K562 (cell line): Measurements from ENCODE around the gene CREG2. TPM values are rescaled to one million over a fixed set of nuclear protein-coding genes. Genes with fewer than 3 reads are reported as not detected.
A peak's percentile ranks its signal among the peaks of the same experiment; 100 is the strongest.

Experiments
- ATAC-seq: fragments of 200-7000 bp; cut with Tn5 transposase; 3 replicates; pipeline ENCODE4 v1.9.1; 2020; ENCODE audit warnings: moderate library complexity
- BruUV-seq: library from RNA; stranded (reverse); fragments of 400-500 nt; replicated peaks from 2 replicates; lab custom pipeline; 2021; lab: Mats Ljungman, UMichigan
- CTCF ChIA-PET: fragments of 300-600 bp; formaldehyde crosslinking; extraction: SDS; loops from one replicate; lab custom pipeline; 2021; ENCODE audit warnings: low intra/inter-chr PET ratio; lab: Yijun Ruan, JAX
- POLR2A ChIA-PET: fragments of 300-600, 350-650 bp; sonication (Branson Sonifier 250); formaldehyde crosslinking; extraction: SDS; loops from one replicate; lab custom pipeline; 2021; ENCODE audit warnings: antibody characterized with exemption, inconsistent platforms; lab: Yijun Ruan, JAX
- DNase-seq, 4 experiments: peaks; one replicate each; pipeline versions ENCODE4 v3.0.0 to v3.0.0-alpha.2; 2011 to 2018; ENCODE audit warnings: low spot score in 3 of 4, mixed read lengths in 3 of 4; ENCODE audit errors: extremely low read depth in 1 of 4
- FAIRE-seq: peaks from 2 replicates; lab custom pipeline; 2011; peaks lifted over from hg19 to GRCh38; lab: Jason Lieb, UNC
- H2AFZ ChIP-seq: 2 replicates; pipeline ENCODE4 v1.6.0; 2011; ENCODE audit warnings: low read depth, low read length, control low read depth, inconsistent platforms
- H3K27ac ChIP-seq: fragments of 200-600 bp; 3 replicates; pipeline ENCODE4 v1.8.0; 2011; ENCODE audit warnings: low read depth, mild to moderate bottlenecking, control low read depth, inconsistent platforms, low read length, moderate library complexity, mixed read lengths; ENCODE audit errors: extremely low read depth
- H3K27me3 ChIP-seq, 2 experiments: fragments of 300-600 bp in 1 of 2; 2 replicates in 1 of 2; 3 replicates in 1 of 2; pipeline versions ENCODE4 v1.6.0 to v1.8.0; 2011; ENCODE audit warnings: inconsistent platforms in 2 of 2, low read length in 2 of 2, mild to moderate bottlenecking in 1 of 2, mixed read lengths in 1 of 2, moderate library complexity in 1 of 2; ENCODE audit not compliant: control insufficient read depth in 2 of 2, insufficient read depth in 2 of 2
- H3K36me3 ChIP-seq: fragments of 300-600 bp; 3 replicates; pipeline ENCODE4 v1.8.0; 2011; ENCODE audit warnings: mild to moderate bottlenecking, low read length, inconsistent platforms; ENCODE audit not compliant: control insufficient read depth, insufficient read depth
- H3K4me1 ChIP-seq, 2 experiments: fragments of 200-600 bp in 1 of 2; replicated peaks in 1 of 2; 2 replicates in 1 of 2; 3 replicates in 1 of 2; pipeline versions ENCODE4 v1.5.1 to v1.8.0; 2011; ENCODE audit warnings: inconsistent platforms in 2 of 2, low read length in 2 of 2, mild to moderate bottlenecking in 1 of 2, mixed read lengths in 1 of 2, moderate library complexity in 1 of 2; ENCODE audit not compliant: control insufficient read depth in 2 of 2, insufficient read depth in 2 of 2
- H3K4me2 ChIP-seq: 2 replicates; pipeline ENCODE4 v1.6.1; 2011; ENCODE audit warnings: low read length, control low read depth, inconsistent platforms, mixed read lengths; ENCODE audit not compliant: insufficient read depth
- H3K4me3 ChIP-seq: fragments of 200-600 bp; sonication (generic), shearing (Covaris generic); 2 replicates; pipeline ENCODE4 v1.5.1; 2016; ENCODE audit warnings: control low read depth, inconsistent platforms
- H3K79me2 ChIP-seq: fragments of 200-600 bp; 3 replicates; pipeline ENCODE4 v1.8.0; 2011; ENCODE audit warnings: low read length, inconsistent platforms; ENCODE audit not compliant: control insufficient read depth, insufficient read depth
- H3K9ac ChIP-seq, 2 experiments: 2 replicates each; pipeline versions ENCODE4 v1.6.0 to v1.6.1; 2011; ENCODE audit warnings: low read depth in 2 of 2, low read length in 2 of 2, control low read depth in 1 of 2, inconsistent platforms in 1 of 2, mild to moderate bottlenecking in 1 of 2, mixed read lengths in 1 of 2; ENCODE audit not compliant: insufficient read depth in 1 of 2
- H3K9me1 ChIP-seq: one replicate; pipeline ENCODE4 v1.6.0; 2011; ENCODE audit warnings: inconsistent platforms, mild to moderate bottlenecking, low read length, moderate library complexity; ENCODE audit not compliant: control insufficient read depth, insufficient read depth
- H3K9me3 ChIP-seq: replicated peaks from 2 replicates; pipeline ENCODE4 v1.5.1; 2011; ENCODE audit warnings: low read depth, low read length, inconsistent platforms; ENCODE audit not compliant: control insufficient read depth, insufficient read depth
- H4K20me1 ChIP-seq: replicated peaks from 2 replicates; pipeline ENCODE4 v1.6.1; 2011; ENCODE audit warnings: low read length, inconsistent platforms, mixed read lengths; ENCODE audit not compliant: control insufficient read depth, insufficient read depth
- RAD21 ChIP-seq, 2 experiments: fragments of 250-450 bp in 1 of 2; fragments of 450-650 bp in 1 of 2; sonication (Bioruptor Pico) in 1 of 2; formaldehyde crosslinking in 1 of 2; IDR thresholded peaks in 1 of 2; conservative IDR thresholded peaks in 1 of 2; 2 replicates each; pipeline versions ENCODE4 v1.4.0 to v1.8.0; 2020 to 2022; ENCODE audit warnings: mild to moderate bottlenecking in 2 of 2, moderate library complexity in 1 of 2
- WGBS: fragments of 100-300 bp; shearing (Covaris generic); methylation state at CpG from one replicate; pipeline ENCODE4 v1.1.6; 2016; ENCODE audit warnings: low coverage, mixed read lengths; ENCODE audit not compliant: insufficient coverage; ENCODE audit errors: missing lambda C conversion rate; 5-methylcytosine and 5-hydroxymethylcytosine counted together
- in situ Hi-C: fragments of 300-500 bp; cut with MboI; formaldehyde crosslinking; loops from 4 replicates; pipeline ENCODE4 v1.15.0; 2018; ENCODE audit warnings: inconsistent platforms, mixed read lengths
- intact Hi-C: fragments of 100-400 bp; cut with micrococcal nuclease; formaldehyde crosslinking; loops from 2 replicates; pipeline ENCODE4 v1.14.2; 2022
- polyA plus RNA-seq, 8 experiments: library from polyadenylated mRNA; depleted of rRNA in 4 of 8; stranded (reverse) in 5 of 8; unstranded in 3 of 8; fragments of >200 nt; fragmentation: Nextera tagmentation in 2 of 8; fragmentation: Illumina TruSeq in 1 of 8; extraction: Ambion mirVana in 2 of 8; extraction: Trizol in 1 of 8; gene quantifications; 2 replicates each; pipeline versions ENCODE4 v1.2.1 to v1.2.3, GENCODE V29; 2011 to 2014; ENCODE audit warnings: inconsistent platforms in 1 of 8, missing spikeins in 1 of 8
- total RNA-seq, 7 experiments: library from RNA; depleted of rRNA in 6 of 7; stranded (reverse); fragments of >200 nt in 6 of 7; fragmentation: Illumina TruSeq in 2 of 7; extraction: Trizol in 2 of 7; gene quantifications; 2 replicates each; pipeline versions ENCODE4 v1.2.1 to v1.2.3, GENCODE V29; 2011 to 2021; ENCODE audit warnings: low replicate concordance in 1 of 7
- TF ChIP-seq, protein P1 (sequence below): fragments of 450-650 bp; formaldehyde crosslinking; IDR thresholded peaks from 2 replicates; pipeline ENCODE4 v1.4.0; 2020; ENCODE audit warnings: mild to moderate bottlenecking, mixed read lengths
- TF ChIP-seq, protein P2 (sequence below): fragments of 450-650 bp; IDR thresholded peaks from 2 replicates; pipeline ENCODE4 v1.6.1; 2017; ENCODE audit warnings: antibody characterized with exemption, mild to moderate bottlenecking
- TF ChIP-seq, protein P3 (sequence below), 3 experiments: IDR thresholded peaks in 2 of 3; conservative IDR thresholded peaks in 1 of 3; 2 replicates each; pipeline ENCODE4 v1.5.1; 2011 to 2012; ENCODE audit warnings: low read length in 3 of 3, mild to moderate bottlenecking in 3 of 3, control low read depth in 2 of 3, improper control_type of control experiment in 1 of 3, inconsistent platforms in 1 of 3, low read depth in 1 of 3, mixed read lengths in 1 of 3, moderate library complexity in 1 of 3; ENCODE audit not compliant: insufficient read depth in 2 of 3

Gene CREG2
- total and polyA plus RNA-seq, 9 of the 15 experiments (the other 6 are each of a cell fraction or from before 2014, with no cell fraction given): not detected

DNA sequence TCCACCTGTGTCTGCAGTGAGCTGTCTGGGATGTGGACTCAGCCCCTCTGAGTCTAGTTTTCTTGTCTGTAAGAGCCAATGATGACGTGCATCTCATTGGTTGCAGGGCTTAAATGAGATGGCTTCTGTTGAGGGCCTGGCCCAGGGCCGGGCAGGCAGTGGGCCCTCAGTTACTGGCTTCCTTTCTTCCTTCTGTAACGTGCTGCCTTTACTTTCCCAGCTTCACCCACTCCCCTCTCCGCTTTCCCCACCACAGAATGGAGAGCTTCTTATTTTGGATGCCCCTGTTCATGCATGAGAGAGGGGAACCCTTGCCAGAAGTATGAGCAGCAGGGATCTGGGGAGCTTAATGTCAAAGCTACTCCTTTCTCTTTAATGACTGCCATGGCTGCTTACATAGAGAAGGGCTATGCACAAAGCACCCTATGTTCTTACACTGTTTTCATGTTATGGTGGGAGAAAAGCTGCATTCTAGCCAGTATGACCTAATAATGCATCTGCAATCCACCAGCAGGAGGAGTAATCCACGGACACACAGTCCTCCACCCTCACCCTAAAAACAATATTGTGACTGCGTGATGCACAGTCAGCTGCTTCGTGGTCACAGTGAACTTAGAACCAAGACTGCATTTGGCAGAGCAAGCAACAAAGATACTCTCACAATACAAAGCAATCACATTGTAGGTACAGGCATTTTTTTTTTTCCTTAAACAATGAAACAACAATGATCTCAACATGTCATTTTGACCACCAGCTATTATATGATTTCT lies 37.2 kb downstream of the CREG2 start:
- in situ Hi-C loops: no loop called here
- H3K36me3 ChIP-seq: no peaks in the 10 kb centered on the region
- H3K4me2 ChIP-seq: no peak overlapping the region
- ChIA-PET POLR2A (interaction anchor here (0.6 to 1.2 kb wide), 5 partner anchors 10 to 42 kb away, joined by 3 to 5 read pairs (median 4); partner anchors contain the start of gene RNF149), CTCF (no interaction called here)
- H3K27me3 ChIP-seq: peaks cover 5 to 28% of the 10 kb centered on the region in 2 experiments; a peak in 3 of 5 replicates
- DNase-seq (peak in 1 of 4 experiments; percentile 11), FAIRE-seq (no peak), ATAC-seq (0 out of 3 replicates have a peak, but pooled peaks have one; percentile 40)
- 0% methylated on average over 7 of the region's 7 CpGs for WGBS
- intact Hi-C loops: loop anchor here (10.0 kb wide), 1 partner anchor 105 kb away; no protein-coding TSS in a partner anchor
- H3K9me1 ChIP-seq: no peaks in the 10 kb centered on the region
- H4K20me1 ChIP-seq: no peaks in the 10 kb centered on the region
- TF ChIP-seq RAD21 (CRISPR knock-in tag; conservative IDR thresholded peaks at IDR 0.05 in 1 of 2, IDR thresholded peaks at IDR 0.05 in 1 of 2): 0 out of 4 replicates have a peak, but pooled peaks of 1 of the 2 experiments have one; percentile 9
- TF ChIP-seq, protein P1, sequence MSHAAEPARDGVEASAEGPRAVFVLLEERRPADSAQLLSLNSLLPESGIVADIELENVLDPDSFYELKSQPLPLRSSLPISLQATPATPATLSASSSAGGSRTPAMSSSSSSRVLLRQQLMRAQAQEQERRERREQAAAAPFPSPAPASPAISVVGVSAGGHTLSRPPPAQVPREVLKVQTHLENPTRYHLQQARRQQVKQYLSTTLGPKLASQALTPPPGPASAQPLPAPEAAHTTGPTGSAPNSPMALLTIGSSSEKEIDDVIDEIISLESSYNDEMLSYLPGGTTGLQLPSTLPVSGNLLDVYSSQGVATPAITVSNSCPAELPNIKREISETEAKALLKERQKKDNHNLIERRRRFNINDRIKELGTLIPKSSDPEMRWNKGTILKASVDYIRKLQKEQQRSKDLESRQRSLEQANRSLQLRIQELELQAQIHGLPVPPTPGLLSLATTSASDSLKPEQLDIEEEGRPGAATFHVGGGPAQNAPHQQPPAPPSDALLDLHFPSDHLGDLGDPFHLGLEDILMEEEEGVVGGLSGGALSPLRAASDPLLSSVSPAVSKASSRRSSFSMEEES (CRISPR knock-in tag): no peak
- TF ChIP-seq, protein P2, sequence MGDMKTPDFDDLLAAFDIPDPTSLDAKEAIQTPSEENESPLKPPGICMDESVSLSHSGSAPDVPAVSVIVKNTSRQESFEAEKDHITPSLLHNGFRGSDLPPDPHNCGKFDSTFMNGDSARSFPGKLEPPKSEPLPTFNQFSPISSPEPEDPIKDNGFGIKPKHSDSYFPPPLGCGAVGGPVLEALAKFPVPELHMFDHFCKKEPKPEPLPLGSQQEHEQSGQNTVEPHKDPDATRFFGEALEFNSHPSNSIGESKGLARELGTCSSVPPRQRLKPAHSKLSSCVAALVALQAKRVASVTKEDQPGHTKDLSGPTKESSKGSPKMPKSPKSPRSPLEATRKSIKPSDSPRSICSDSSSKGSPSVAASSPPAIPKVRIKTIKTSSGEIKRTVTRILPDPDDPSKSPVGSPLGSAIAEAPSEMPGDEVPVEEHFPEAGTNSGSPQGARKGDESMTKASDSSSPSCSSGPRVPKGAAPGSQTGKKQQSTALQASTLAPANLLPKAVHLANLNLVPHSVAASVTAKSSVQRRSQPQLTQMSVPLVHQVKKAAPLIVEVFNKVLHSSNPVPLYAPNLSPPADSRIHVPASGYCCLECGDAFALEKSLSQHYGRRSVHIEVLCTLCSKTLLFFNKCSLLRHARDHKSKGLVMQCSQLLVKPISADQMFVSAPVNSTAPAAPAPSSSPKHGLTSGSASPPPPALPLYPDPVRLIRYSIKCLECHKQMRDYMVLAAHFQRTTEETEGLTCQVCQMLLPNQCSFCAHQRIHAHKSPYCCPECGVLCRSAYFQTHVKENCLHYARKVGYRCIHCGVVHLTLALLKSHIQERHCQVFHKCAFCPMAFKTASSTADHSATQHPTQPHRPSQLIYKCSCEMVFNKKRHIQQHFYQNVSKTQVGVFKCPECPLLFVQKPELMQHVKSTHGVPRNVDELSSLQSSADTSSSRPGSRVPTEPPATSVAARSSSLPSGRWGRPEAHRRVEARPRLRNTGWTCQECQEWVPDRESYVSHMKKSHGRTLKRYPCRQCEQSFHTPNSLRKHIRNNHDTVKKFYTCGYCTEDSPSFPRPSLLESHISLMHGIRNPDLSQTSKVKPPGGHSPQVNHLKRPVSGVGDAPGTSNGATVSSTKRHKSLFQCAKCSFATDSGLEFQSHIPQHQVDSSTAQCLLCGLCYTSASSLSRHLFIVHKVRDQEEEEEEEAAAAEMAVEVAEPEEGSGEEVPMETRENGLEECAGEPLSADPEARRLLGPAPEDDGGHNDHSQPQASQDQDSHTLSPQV: no peak
- TF ChIP-seq, protein P3, sequence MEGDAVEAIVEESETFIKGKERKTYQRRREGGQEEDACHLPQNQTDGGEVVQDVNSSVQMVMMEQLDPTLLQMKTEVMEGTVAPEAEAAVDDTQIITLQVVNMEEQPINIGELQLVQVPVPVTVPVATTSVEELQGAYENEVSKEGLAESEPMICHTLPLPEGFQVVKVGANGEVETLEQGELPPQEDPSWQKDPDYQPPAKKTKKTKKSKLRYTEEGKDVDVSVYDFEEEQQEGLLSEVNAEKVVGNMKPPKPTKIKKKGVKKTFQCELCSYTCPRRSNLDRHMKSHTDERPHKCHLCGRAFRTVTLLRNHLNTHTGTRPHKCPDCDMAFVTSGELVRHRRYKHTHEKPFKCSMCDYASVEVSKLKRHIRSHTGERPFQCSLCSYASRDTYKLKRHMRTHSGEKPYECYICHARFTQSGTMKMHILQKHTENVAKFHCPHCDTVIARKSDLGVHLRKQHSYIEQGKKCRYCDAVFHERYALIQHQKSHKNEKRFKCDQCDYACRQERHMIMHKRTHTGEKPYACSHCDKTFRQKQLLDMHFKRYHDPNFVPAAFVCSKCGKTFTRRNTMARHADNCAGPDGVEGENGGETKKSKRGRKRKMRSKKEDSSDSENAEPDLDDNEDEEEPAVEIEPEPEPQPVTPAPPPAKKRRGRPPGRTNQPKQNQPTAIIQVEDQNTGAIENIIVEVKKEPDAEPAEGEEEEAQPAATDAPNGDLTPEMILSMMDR (IDR thresholded peaks at IDR 0.05 in 2 of 3, conservative IDR thresholded peaks at IDR 0.05 in 1 of 3; ENCODE audit: insufficient read depth in 2 of 3, low read depth in 1 of 3, low read length in 3 of 3): peak; percentile 13 to 23 (median 14); a peak in 1 of 6 replicates
- H3K9ac ChIP-seq: no peak overlapping the region
- no peaks in the 10 kb centered on the region for H3K9me3 ChIP-seq
- H3K4me1 ChIP-seq: peaks cover 0 to 4% of the 10 kb centered on the region in 2 experiments; a peak in 1 of 5 replicates
- no peak overlapping the region for H2AFZ ChIP-seq
- no peak overlapping the region for H3K27ac ChIP-seq
- BruUV-seq: no TSS peak
- H3K4me3 ChIP-seq: no peak overlapping the region
- H3K79me2 ChIP-seq: no peaks in the 10 kb centered on the region
